B cell (primary cell): ENCODE measurements around the gene ENC1. TPM values are rescaled to one million over a fixed set of nuclear protein-coding genes. Genes with fewer than 3 reads are reported as not detected.
A peak's percentile ranks its signal among the peaks of the same experiment; 100 is the strongest.

Experiments
- ATAC-seq: fragments of 200-7000 bp; cut with Tn5 transposase; one replicate; pipeline ENCODE4 v1.10.0; 2021; ENCODE audit warnings: low read depth, mild to moderate bottlenecking, moderate number of reproducible peaks, moderate library complexity
- CTCF ChIA-PET: fragments of 350-600 bp; sonication (Branson Sonifier 250); formaldehyde crosslinking; loops from one replicate; lab custom pipeline; 2021; ENCODE audit warnings: antibody characterized with exemption, inconsistent platforms; lab: Charles Lee
- POLR2A ChIA-PET: fragments of 350-600 bp; sonication (Branson Sonifier 250); formaldehyde crosslinking; loops from one replicate; lab custom pipeline; 2021; ENCODE audit warnings: antibody characterized with exemption; lab: Charles Lee
- DNase-seq: peaks from one replicate; pipeline ENCODE4 v3.0.0; 2013
- H2AFZ ChIP-seq: 2 replicates; pipeline ENCODE4 v1.6.1; 2012; ENCODE audit warnings: mild to moderate bottlenecking, low read depth, low read length; ENCODE audit not compliant: insufficient read depth, poor library complexity, severe bottlenecking
- H3K27ac ChIP-seq, 2 donors: 1 replicate in 1 of 2; 2 replicates in 1 of 2; pipeline ENCODE4 v1.5.1; 2012 to 2013; ENCODE audit warnings: low read length in 2 of 2, mild to moderate bottlenecking in 2 of 2, moderate library complexity in 1 of 2
- H3K27me3 ChIP-seq, 4 experiments: fragments of 200-600 bp in 1 of 4; sonication (generic) in 1 of 4; replicated peaks in 1 of 4; 1 replicate in 2 of 4; 2 replicates in 2 of 4; pipeline versions ENCODE4 v1.6.1 to v1.7.0; 2013 to 2016; ENCODE audit warnings: low read length in 3 of 4, mild to moderate bottlenecking in 2 of 4, mixed read lengths in 1 of 4, moderate library complexity in 1 of 4; ENCODE audit not compliant: insufficient read depth in 4 of 4, control insufficient read depth in 3 of 4; ENCODE audit errors: control extremely low read depth in 1 of 4
- H3K36me3 ChIP-seq, 2 experiments: replicated peaks in 1 of 2; 1 replicate in 1 of 2; 2 replicates in 1 of 2; pipeline versions ENCODE4 v1.6.1 to v1.7.1; 2013; ENCODE audit warnings: low read length in 1 of 2; ENCODE audit not compliant: insufficient read depth in 2 of 2, control insufficient read depth in 1 of 2; ENCODE audit errors: control extremely low read depth in 1 of 2, extremely low read depth in 1 of 2
- H3K4me1 ChIP-seq, 2 donors: fragments of 200-600 bp in 1 of 2; sonication (generic) in 1 of 2; 1 replicate in 1 of 2; 2 replicates in 1 of 2; pipeline versions ENCODE4 v1.5.1 to v1.6.1; 2013 to 2017; ENCODE audit warnings: low read length in 2 of 2; ENCODE audit not compliant: control insufficient read depth in 2 of 2, insufficient read depth in 2 of 2
- H3K4me2 ChIP-seq: replicated peaks from 2 replicates; pipeline ENCODE3; 2012; ENCODE audit warnings: mild to moderate bottlenecking, low read depth, low read length; ENCODE audit not compliant: poor library complexity, severe bottlenecking
- H3K4me3 ChIP-seq, 5 experiments: fragments of 200-600 bp in 1 of 5; sonication (generic) in 1 of 5; 1 replicate in 3 of 5; 2 replicates in 2 of 5; pipeline versions ENCODE4 v1.5.1 to v1.7.0; 2011 to 2016; ENCODE audit warnings: low read length in 4 of 5, mild to moderate bottlenecking in 4 of 5, low read depth in 2 of 5, control low read depth in 1 of 5, moderate library complexity in 1 of 5; ENCODE audit not compliant: insufficient read depth in 1 of 5; ENCODE audit errors: control extremely low read depth in 1 of 5, extremely low read depth in 1 of 5
- H3K79me2 ChIP-seq: fragments of 200-600 bp; sonication (generic); one replicate; pipeline ENCODE4 v1.6.0; 2016; ENCODE audit warnings: low read length; ENCODE audit not compliant: control insufficient read depth, insufficient read depth
- H3K9ac ChIP-seq: fragments of 200-600 bp; sonication (generic); 2 replicates; pipeline ENCODE4 v1.6.1; 2017; ENCODE audit warnings: mild to moderate bottlenecking, low read length, moderate library complexity
- H3K9me3 ChIP-seq, 3 donors: one replicate each; pipeline versions ENCODE4 v1.6.1 to v1.7.1; 2013; ENCODE audit warnings: low read length in 2 of 3; ENCODE audit not compliant: control insufficient read depth in 2 of 3, insufficient read depth in 1 of 3; ENCODE audit errors: control extremely low read depth in 1 of 3
- H4K20me1 ChIP-seq: 2 replicates; pipeline ENCODE4 v1.6.0; 2012; ENCODE audit warnings: mild to moderate bottlenecking, low read length; ENCODE audit not compliant: insufficient read depth, control insufficient read depth, poor library complexity, severe bottlenecking
- H3K27ac Mint-ChIP-seq: one replicate; pipeline ENCODE4 v1.8.0; 2021; ENCODE audit warnings: mixed read lengths
- H3K27me3 Mint-ChIP-seq: one replicate; pipeline ENCODE4 v1.8.0; 2021; ENCODE audit warnings: mixed read lengths
- H3K4me1 Mint-ChIP-seq: one replicate; pipeline ENCODE4 v1.8.0; 2021; ENCODE audit warnings: mixed read lengths
- H3K4me3 Mint-ChIP-seq: one replicate; pipeline ENCODE4 v1.8.0; 2021; ENCODE audit warnings: mixed read lengths
- H3K9me3 Mint-ChIP-seq: one replicate; pipeline ENCODE4 v1.8.0; 2022; ENCODE audit warnings: mixed read lengths; ENCODE audit not compliant: insufficient read depth
- EZH2 ChIP-seq: IDR thresholded peaks from 2 replicates; pipeline ENCODE4 v1.6.1; 2012; ENCODE audit warnings: borderline replicate concordance, low read depth, mild to moderate bottlenecking, moderate library complexity, low read length; ENCODE audit not compliant: insufficient read depth, poor library complexity, severe bottlenecking
- WGBS: methylation state at CpG from one replicate; pipeline ENCODE4 v1.1.5; 2013; ENCODE audit warnings: missing lambda C conversion rate; ENCODE audit not compliant: insufficient coverage; 5-methylcytosine and 5-hydroxymethylcytosine counted together
- intact Hi-C: fragments of 100-400 bp; cut with micrococcal nuclease; formaldehyde crosslinking; loops from one replicate; pipeline ENCODE4 v1.10.0; 2022
- polyA plus RNA-seq: library from polyadenylated mRNA; depleted of rRNA; stranded (reverse); fragments of >200 nt; gene quantifications from 2 replicates; pipeline ENCODE4 v1.2.3, GENCODE V29; 2012
- total RNA-seq, 2 donors: library from RNA; stranded (reverse); fragments of 120-200 nt in 1 of 2; gene quantifications; 1 replicate in 1 of 2; 2 replicates in 1 of 2; pipeline versions ENCODE4 v1.2.3 to v1.2.4, GENCODE V29; 2013 to 2022
- TF ChIP-seq, protein P1 (sequence below): fragments of 200-600 bp; IDR thresholded peaks from one replicate; pipeline ENCODE4 v1.8.0; 2022; ENCODE audit warnings: antibody characterized with exemption, mild to moderate bottlenecking

The ENC1 gene
- total and polyA plus RNA-seq, 2 donors (not counting 1 experiment from before 2014, with no cell fraction given), result 7.2 to 14.6 TPM

GRCh38 chr5:74685979-74686631, 45.6 kb upstream of the ENC1 start:
- ATAC-seq, result peak; percentile 55
- intact Hi-C loops, result loop anchor here (1.0 to 10.0 kb wide), 5 partner anchors 45 to 1841 kb away; partner anchors contain the start of genes CERT1, ENC1, GFM2 and NSA2
- H3K79me2 ChIP-seq, result no peaks in the 10 kb centered on the region

More at GRCh38 chr5:74685979-74686631, 45.6 kb upstream of the ENC1 start:
- Mint-ChIP-seq H3K4me3 (peak overlapping the region; percentile 87), H3K27me3 (no peaks in the 10 kb centered on the region), H3K9me3 (no peaks in the 10 kb centered on the region), H3K4me1 (peaks cover 20% of the 10 kb centered on the region), H3K27ac (peak overlapping the region; percentile 75)
- TF ChIP-seq, protein P1, sequence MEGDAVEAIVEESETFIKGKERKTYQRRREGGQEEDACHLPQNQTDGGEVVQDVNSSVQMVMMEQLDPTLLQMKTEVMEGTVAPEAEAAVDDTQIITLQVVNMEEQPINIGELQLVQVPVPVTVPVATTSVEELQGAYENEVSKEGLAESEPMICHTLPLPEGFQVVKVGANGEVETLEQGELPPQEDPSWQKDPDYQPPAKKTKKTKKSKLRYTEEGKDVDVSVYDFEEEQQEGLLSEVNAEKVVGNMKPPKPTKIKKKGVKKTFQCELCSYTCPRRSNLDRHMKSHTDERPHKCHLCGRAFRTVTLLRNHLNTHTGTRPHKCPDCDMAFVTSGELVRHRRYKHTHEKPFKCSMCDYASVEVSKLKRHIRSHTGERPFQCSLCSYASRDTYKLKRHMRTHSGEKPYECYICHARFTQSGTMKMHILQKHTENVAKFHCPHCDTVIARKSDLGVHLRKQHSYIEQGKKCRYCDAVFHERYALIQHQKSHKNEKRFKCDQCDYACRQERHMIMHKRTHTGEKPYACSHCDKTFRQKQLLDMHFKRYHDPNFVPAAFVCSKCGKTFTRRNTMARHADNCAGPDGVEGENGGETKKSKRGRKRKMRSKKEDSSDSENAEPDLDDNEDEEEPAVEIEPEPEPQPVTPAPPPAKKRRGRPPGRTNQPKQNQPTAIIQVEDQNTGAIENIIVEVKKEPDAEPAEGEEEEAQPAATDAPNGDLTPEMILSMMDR, result no peak
- no peak for TF ChIP-seq EZH2
- Histone ChIP-seq H3K27ac (peak overlapping the region; percentile 42 to 67), H3K4me1 (peaks cover 12 to 16% of the 10 kb centered on the region in 2 donors), H3K9ac (peak overlapping the region; percentile 88), H3K4me3 (peak overlapping the region; percentile 80 to 98 (median 88)), H2AFZ (peak overlapping the region; percentile 86), H4K20me1 (no peaks in the 10 kb centered on the region), H3K36me3 (peaks cover 0 to 14% of the 10 kb centered on the region in 2 experiments), H3K4me2 (peak overlapping the region; percentile 93), H3K27me3 (no peaks in the 10 kb centered on the region), H3K9me3 (no peaks in the 10 kb centered on the region)
- ChIA-PET CTCF (interaction anchor here (0.6 to 1.7 kb wide), 3 partner anchors 13 to 86 kb away, joined by 3 to 5 read pairs (median 4); no protein-coding TSS in a partner anchor), POLR2A (interaction anchor here (0.5 to 0.6 kb wide), 2 partner anchors 9 to 16 kb away, joined by 3 to 5 read pairs; no protein-coding TSS in a partner anchor)
- 24% methylated on average over 6 of the region's 10 CpGs for WGBS
- peak; percentile 67 for DNase-seq
